GM21528 (cell line): ENCODE results near the gene TMC6.
"Not testable (repeated sequence)": the region's sequence is repeated elsewhere in the genome, so short reads cannot be mapped to it uniquely, and the experiment has no call there.

Experiments used
- ATAC-seq: cut with Tn5 transposase; IDR thresholded peaks from one replicate; pipeline ENCODE4 v1.9.1; 2021; ENCODE audit warnings: mild to moderate bottlenecking, moderate library complexity; ENCODE audit not compliant: unreplicated experiment, low FRiP score

Gene TMC6

GRCh38 chr17:78124081-78124835, 4.3 kb downstream of the TMC6 start:
- ATAC-seq = no peak

- ATAC-seq = no peak
Observed at GRCh38 chr17:78123258-78123929, 5.2 kb downstream of the TMC6 start.

- no peak for ATAC-seq
Observed at GRCh38 chr17:78122931-78123249, 5.7 kb downstream of the TMC6 start.

- ATAC-seq = no peak
Observed at GRCh38 chr17:78122216-78122930, 6.2 kb downstream of the TMC6 start.

- ATAC-seq = no peak
Observed at GRCh38 chr17:78121801-78122215, 6.7 kb downstream of the TMC6 start.

- no peak for ATAC-seq
Observed at GRCh38 chr17:78120971-78121800, 7.4 kb downstream of the TMC6 start.

GRCh38 chr17:78120537-78120936, 8.0 kb downstream of the TMC6 start:
- no peak for ATAC-seq

GRCh38 chr17:78118801-78119241, 9.7 kb downstream of the TMC6 start:
- no peak for ATAC-seq

- ATAC-seq = no peak
Observed at GRCh38 chr17:78117027-78117981, 11.3 kb downstream of the TMC6 start.

- ATAC-seq = no peak
Observed at GRCh38 chr17:78116411-78116810, 12.1 kb downstream of the TMC6 start.

GRCh38 chr17:78115803-78116202, 12.8 kb downstream of the TMC6 start:
- not testable (repeated sequence) for ATAC-seq

GRCh38 chr17:78114831-78115723, 13.5 kb downstream of the TMC6 start:
- no peak for ATAC-seq

GRCh38 chr17:78113804-78114785, 14.5 kb downstream of the TMC6 start:
- ATAC-seq = no peak

- no peak for ATAC-seq
Observed at GRCh38 chr17:78112518-78113471, 15.8 kb downstream of the TMC6 start.

- ATAC-seq = no peak
Observed at GRCh38 chr17:78111727-78112517, 16.6 kb downstream of the TMC6 start.
